Muscle layer of colon (tissue), 2 donors: ENCODE results near the gene RBMS2.
A peak's percentile ranks its signal among the peaks of the same experiment; 100 is the strongest.

ENCODE experiments used
- H3K27ac ChIP-seq: one replicate; pipeline ENCODE4 v1.7.0; 2013; ENCODE audit warnings: low read depth, mild to moderate bottlenecking, low read length, moderate library complexity
- H3K27me3 ChIP-seq, 2 donors: one replicate each; pipeline ENCODE4 v1.7.0; 2013; ENCODE audit warnings: low read length in 2 of 2, mild to moderate bottlenecking in 2 of 2; ENCODE audit not compliant: insufficient read depth in 2 of 2, control insufficient read depth in 1 of 2
- H3K36me3 ChIP-seq: one replicate; pipeline ENCODE4 v1.7.0; 2013; ENCODE audit warnings: mild to moderate bottlenecking, low read length; ENCODE audit not compliant: insufficient read depth
- H3K4me1 ChIP-seq: one replicate; pipeline ENCODE4 v1.7.0; 2013; ENCODE audit warnings: mild to moderate bottlenecking, low read length; ENCODE audit not compliant: insufficient read depth
- H3K4me3 ChIP-seq, 2 donors: one replicate each; pipeline ENCODE4 v1.7.0; 2013; ENCODE audit warnings: low read length in 2 of 2, low read depth in 1 of 2, mild to moderate bottlenecking in 1 of 2, moderate library complexity in 1 of 2
- H3K9ac ChIP-seq: one replicate; pipeline ENCODE4 v1.7.0; 2013; ENCODE audit warnings: low read length
- H3K9me3 ChIP-seq: one replicate; pipeline ENCODE4 v1.7.0; 2013; ENCODE audit warnings: mild to moderate bottlenecking, low read length
- donor health status: abdominal sarcoma.
- donor health status: Adenocarcinoma of cecum.

The RBMS2 gene

DNA sequence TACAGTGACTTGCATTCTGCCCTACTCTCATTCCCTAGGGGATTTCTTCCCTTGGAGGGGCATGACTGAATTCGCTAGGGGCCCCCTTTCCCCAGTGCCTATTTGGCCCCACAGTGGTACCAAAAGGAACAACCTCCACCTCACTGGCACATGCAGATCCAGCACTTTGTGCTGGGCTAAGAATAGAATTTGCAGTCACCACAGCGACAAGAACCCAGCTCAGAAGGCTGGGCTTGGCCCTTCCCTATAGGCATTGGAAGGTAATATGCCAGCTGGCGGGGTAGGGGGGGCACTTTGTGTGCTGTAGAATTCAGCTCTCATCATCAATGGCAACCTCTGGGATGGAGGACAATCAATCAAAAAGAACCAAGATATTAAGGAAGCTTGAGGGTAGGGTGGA lies 94.6 kb downstream of the RBMS2 start:
- Histone ChIP-seq H3K9ac (no peak overlapping the region), H3K27me3 (no peaks in the 10 kb centered on the region), H3K27ac (no peak overlapping the region), H3K36me3 (peaks cover 72% of the 10 kb centered on the region), H3K9me3 (no peaks in the 10 kb centered on the region), H3K4me3 (no peak overlapping the region), H3K4me1 (no peaks in the 10 kb centered on the region)

DNA sequence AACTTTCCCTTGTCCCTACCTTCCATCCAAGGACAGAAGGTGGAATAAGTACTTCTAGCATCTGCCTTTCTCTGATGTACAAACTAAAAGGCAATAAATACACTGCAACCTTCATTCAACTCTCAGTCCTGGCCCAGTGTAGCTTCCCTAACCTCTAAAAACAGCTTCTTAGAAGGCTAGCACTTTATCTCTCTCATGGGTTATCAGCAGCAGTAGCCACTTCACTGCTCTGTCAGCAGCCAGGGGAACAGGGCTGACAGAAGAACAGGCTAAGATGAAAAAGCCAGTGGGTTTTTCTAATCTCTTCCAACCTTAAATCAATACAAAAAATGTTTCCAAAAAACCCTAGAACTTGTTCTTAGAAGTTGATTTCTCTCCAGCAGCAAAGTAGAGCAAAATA lies 95.3 kb downstream of the RBMS2 start:
- peaks cover 66% of the 10 kb centered on the region for H3K36me3 ChIP-seq
- no peaks in the 10 kb centered on the region for H3K4me1 ChIP-seq
- H3K9ac ChIP-seq = no peak overlapping the region
- H3K27ac ChIP-seq = no peak overlapping the region
- no peaks in the 10 kb centered on the region for H3K27me3 ChIP-seq
- no peaks in the 10 kb centered on the region for H3K9me3 ChIP-seq
- H3K4me3 ChIP-seq = no peak overlapping the region

DNA sequence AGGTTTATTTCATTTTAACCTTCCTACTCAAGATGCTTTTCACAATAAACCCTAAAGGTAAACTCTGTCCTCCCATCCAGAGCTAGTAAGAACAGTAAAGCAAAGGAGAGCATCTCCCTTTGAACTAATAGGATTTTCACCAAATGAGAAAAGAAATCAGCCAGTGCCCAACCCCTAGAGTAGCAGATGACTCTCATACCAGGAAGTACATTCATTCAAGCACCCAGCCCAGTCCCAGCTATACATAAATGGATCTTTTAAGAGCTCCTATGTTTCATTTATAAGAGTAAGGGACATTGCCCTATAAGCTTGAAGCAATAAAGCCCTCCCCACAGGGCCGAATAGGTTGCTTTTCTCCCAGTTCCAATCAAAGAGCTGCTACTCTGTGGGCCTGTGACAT lies 100.9 kb downstream of the RBMS2 start:
- Histone ChIP-seq H3K27me3 (no peaks in the 10 kb centered on the region), H3K4me1 (peaks cover 34% of the 10 kb centered on the region), H3K9ac (no peak overlapping the region), H3K9me3 (no peaks in the 10 kb centered on the region), H3K27ac (no peak overlapping the region), H3K4me3 (no peak overlapping the region), H3K36me3 (peaks cover 13% of the 10 kb centered on the region)

- H3K4me1 ChIP-seq = peaks cover 57% of the 10 kb centered on the region
Measured at GRCh38 chr12:56626701-56627100, 105.1 kb downstream of the RBMS2 start.

DNA sequence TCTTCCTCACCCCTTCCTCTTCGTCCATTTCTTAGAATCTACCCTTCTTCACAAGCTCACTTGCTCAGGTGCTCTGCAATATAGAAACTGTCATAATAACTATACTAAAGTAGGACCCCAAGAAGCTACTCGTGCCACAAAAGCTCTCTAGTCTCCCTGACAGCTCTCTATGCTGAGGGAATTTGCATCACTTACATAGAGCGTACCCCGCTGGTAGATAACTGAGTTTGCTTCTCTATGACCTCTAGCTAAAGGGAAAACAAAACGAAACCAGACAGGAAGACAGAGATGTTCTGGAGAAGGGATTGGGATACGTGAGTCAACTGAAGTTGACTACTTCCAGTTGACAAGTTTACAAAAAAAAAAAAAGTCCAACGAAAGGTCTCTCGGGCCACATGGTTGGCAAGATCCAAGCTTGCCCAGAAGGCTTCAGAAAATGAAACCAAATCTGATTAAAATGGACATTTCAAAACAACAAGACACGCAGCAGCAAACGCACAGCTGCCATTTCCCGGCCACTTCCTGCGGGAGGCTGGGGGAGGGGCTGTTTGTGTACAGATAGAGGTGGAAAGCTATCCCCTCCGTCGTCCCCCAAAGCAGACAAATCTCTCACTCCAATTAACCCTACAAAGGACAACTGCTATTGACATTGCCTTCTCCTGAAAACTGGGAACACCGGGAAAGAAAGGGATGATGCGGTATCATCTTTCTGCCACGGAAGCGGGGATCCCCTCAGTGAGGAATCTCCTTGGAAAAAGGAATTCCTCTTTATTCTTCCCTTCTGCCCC lies 107.2 kb downstream of the RBMS2 start:
- H3K9me3 ChIP-seq = no peaks in the 10 kb centered on the region
- no peaks in the 10 kb centered on the region for H3K36me3 ChIP-seq
- peak overlapping the region; percentile 98 for H3K27ac ChIP-seq
- H3K27me3 ChIP-seq = no peaks in the 10 kb centered on the region
- peaks cover 70% of the 10 kb centered on the region for H3K4me1 ChIP-seq
- H3K4me3 ChIP-seq = peak overlapping the region; percentile 54 to 87
- peak overlapping the region; percentile 96 for H3K9ac ChIP-seq

More at GRCh38 chr12:56626701-56627100, 105.1 kb downstream of the RBMS2 start:
- Histone ChIP-seq H3K27me3 (no peaks in the 10 kb centered on the region), H3K27ac (no peak overlapping the region), H3K4me3 (no peak overlapping the region), H3K9ac (no peak overlapping the region), H3K9me3 (no peaks in the 10 kb centered on the region), H3K36me3 (no peaks in the 10 kb centered on the region)

DNA sequence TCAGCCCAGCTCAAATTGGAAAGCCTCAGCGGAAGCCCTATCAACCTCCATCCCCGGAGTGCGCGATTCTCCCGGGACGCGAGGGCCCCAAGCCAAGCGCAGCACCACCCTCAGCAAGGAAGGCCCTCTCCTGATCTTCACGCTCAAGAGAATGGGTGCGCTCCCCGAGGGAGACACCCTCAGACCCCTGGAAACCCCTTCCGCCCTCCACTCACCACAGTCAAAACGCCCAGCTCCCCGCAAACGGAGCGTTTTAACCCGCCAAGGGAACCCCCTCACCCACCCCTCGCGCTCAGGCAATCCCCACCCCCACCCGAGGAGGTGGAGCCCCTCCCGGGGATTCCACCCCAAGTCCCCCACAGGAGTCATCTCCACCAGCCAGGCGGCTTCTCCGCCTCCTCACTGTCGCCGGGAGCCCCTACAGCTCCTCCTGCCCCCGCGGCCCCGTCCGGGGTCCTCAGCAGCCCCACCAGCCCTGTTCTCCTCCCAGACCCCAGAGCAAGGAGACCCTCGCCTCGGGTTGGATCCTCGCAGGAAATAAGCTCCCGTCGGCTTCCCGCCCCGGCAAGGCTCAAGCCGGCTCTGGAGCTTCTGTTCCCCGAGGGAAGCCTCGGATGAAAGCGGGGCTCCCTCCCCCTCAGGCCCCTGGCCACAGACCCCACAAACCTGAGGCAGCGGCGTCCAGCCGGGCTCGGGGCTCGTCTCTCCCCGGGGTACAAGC lies 108.0 kb downstream of the RBMS2 start:
- H3K4me1 ChIP-seq = peaks cover 66% of the 10 kb centered on the region

GRCh38 chr12:56630180-56630632 lies 108.6 kb downstream of the RBMS2 start, which contains the start of gene BAZ2A:
BAZ2A (minus strand) TSS chr12:56630326; CDS start chr12:56617530, 12,796 bp downstream.
- peaks cover 62% of the 10 kb centered on the region for H3K4me1 ChIP-seq
- H3K9me3 ChIP-seq = no peaks in the 10 kb centered on the region
- H3K4me3 ChIP-seq = peak within 1 kb of the TSS; percentile 54 to 87
- peak within 1 kb of the TSS; percentile 98 for H3K27ac ChIP-seq
- H3K9ac ChIP-seq = peak within 1 kb of the TSS; percentile 96
- H3K36me3 ChIP-seq = no peaks in the 10 kb centered on the region
- H3K27me3 ChIP-seq = no peaks in the 10 kb centered on the region

More for the DNA sequence above, 108.0 kb downstream of the RBMS2 start:
- H3K27ac ChIP-seq = peak overlapping the region; percentile 98
- H3K36me3 ChIP-seq = no peaks in the 10 kb centered on the region
- no peaks in the 10 kb centered on the region for H3K27me3 ChIP-seq
- H3K9me3 ChIP-seq = no peaks in the 10 kb centered on the region
- H3K9ac ChIP-seq = peak overlapping the region; percentile 96
- H3K4me3 ChIP-seq = peak overlapping the region; percentile 54 to 87

DNA sequence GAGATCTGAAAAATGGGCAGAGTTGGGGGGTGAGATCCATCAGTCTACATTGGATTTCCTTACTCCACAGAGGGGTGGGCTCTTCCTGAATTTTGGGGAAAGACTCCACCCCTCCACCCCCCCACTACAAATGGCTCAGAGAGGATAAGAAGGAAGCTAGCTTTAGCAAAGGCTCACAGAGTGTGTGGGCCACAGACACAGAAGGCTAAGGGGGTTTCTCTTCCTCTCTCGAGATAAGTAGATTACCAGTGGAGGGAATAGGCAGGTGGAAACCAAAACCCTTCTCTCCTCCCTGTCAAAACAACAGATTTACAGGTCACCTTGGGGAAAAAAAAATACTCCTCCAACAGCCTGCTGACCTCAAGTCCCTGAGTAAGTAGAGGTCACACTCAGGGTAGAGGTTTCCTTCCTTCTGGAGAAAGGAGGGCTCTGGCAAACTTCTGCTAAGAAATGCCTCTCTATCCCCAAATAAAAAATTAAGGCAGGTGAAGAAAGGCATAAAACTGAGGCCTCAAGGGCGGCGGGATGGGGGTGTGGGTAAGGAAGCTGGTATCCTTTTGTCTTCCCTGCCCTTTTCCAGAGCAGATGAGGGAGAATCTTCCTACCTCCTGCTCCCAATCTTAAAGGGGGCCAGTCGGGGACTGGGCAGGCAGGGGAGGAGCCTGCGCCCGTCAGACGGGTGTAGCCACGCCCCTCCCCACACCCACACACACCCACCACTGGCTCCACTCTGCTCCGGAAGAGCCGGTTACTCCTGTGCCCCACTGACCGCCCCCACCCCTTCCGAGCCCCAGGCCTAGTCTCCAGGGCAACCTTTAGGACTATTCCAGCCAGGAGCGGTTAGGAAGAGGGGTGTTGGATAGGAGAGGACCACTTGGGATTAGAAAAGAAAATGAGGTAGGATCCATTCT lies 110.4 kb downstream of the RBMS2 start:
- Histone ChIP-seq H3K27me3 (no peaks in the 10 kb centered on the region), H3K9ac (peak overlapping the region; percentile 42), H3K36me3 (no peaks in the 10 kb centered on the region), H3K9me3 (no peaks in the 10 kb centered on the region), H3K27ac (peak overlapping the region; percentile 47), H3K4me1 (peaks cover 53% of the 10 kb centered on the region), H3K4me3 (peak overlapping the region in 1 of 2 donors; percentile 31)

DNA sequence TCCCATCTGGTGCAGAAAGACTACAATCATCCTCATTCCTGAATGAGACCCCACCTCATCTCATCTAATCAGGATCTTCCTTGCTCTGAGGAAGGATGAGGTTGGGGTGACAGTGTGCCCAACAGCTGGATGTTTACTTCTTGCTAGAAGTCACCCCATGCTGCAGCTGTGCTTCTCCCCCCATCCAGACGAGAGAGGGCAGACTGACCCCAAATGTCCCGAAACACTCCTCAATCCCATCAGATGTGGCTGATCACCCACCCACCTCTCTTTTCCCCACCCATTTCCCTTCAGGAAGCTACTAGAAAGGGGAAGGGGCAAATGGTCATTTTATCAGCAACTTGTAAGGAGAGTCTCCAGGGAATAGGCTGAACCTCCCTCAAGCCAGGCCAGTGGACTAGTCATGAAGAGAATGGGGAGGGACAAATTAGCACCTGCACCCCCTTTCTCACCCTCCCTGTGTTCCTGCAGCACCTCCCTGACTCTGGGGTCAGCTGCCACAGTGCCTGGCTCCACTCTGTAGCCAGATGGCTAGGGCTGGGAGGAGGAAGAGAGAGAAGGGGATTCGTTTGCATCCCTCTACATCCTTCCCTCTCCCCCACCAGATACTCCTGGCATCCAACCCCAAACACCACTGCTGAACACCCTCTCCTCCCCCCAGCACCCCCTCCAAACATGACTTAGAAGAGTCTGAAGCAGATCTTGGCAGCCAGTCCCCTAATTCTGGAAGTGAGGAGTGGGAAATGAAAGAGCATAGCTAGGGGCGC lies 111.3 kb downstream of the RBMS2 start:
- peak overlapping the region in 1 of 2 donors; percentile 88 for H3K4me3 ChIP-seq
- peak overlapping the region; percentile 86 for H3K9ac ChIP-seq
- peak overlapping the region; percentile 30 for H3K27ac ChIP-seq
- no peaks in the 10 kb centered on the region for H3K9me3 ChIP-seq
- no peaks in the 10 kb centered on the region for H3K27me3 ChIP-seq
- peaks cover 53% of the 10 kb centered on the region for H3K4me1 ChIP-seq
- peaks cover 7% of the 10 kb centered on the region for H3K36me3 ChIP-seq

GRCh38 chr12:56633468-56634241 lies 112.0 kb downstream of the RBMS2 start:
- peaks cover 14% of the 10 kb centered on the region for H3K36me3 ChIP-seq
- peak overlapping the region; percentile 66 for H3K27ac ChIP-seq
- H3K9me3 ChIP-seq = no peaks in the 10 kb centered on the region
- H3K4me1 ChIP-seq = peaks cover 47% of the 10 kb centered on the region
- peak overlapping the region; percentile 88 to 96 for H3K4me3 ChIP-seq
- peak overlapping the region; percentile 86 for H3K9ac ChIP-seq
- no peaks in the 10 kb centered on the region for H3K27me3 ChIP-seq
